Inflammatory macrophage treated with lipopolysaccharide for 4 hours (primary cell): ENCODE measurements around the gene NDUFAF2.
A peak's percentile ranks its signal among the peaks of the same experiment; 100 is the strongest.

Source experiments
- DNase-seq: peaks from one replicate; pipeline ENCODE4 v3.0.0-alpha.2; 2020

The NDUFAF2 gene

DNA sequence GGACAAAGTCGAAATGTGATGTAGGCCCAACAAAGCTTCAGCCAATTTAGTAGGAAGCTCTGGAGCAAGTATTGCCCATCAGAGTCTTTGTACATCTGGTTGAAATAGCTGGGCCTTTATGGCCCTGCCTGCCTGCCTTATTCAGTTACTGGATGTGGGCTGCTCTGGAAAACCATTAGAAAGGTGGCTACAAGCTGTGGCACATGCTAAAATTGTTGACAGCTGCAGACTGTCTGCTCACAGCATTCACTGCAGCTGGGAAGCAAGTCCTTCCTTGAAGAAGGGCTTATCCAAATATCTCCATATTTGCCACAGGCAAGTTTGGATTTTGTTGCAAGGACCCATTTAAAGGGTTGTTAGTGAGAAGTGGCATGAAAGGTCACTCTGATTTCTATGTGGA is 192.8 kb downstream of the NDUFAF2 start:
- DNase-seq, result no peak

GRCh38 chr5:61139094-61139873 is 194.3 kb downstream of the NDUFAF2 start:
- no peak for DNase-seq

GRCh38 chr5:61139931-61140330 is 194.9 kb downstream of the NDUFAF2 start:
- no peak for DNase-seq

- no peak for DNase-seq
These were observed 196.8 kb downstream of the NDUFAF2 start for GRCh38 chr5:61141801-61142200.

DNA sequence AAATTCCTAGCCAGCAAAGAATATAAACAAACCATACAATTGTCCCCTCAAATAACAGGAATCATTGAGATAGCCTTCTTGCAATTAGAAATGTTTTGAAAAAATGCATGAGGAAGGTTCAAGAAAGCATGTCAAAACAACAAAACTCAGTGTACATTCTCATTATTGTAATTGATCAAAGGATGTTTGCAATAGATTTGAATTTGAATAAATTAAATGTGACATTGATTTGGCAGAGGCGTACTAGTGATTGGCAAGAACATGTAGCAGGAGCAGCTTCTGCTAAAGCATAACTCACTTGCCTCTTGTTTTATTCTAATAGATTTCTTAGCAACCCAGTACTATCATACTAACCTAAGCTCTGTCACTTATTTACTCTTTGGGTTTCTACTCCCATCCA is 197.4 kb downstream of the NDUFAF2 start:
- DNase-seq, result no peak

- DNase-seq, result no peak
These were observed 197.8 kb downstream of the NDUFAF2 start for GRCh38 chr5:61142811-61143210.

GRCh38 chr5:61148515-61148914 is 203.5 kb downstream of the NDUFAF2 start:
- no peak for DNase-seq

DNA sequence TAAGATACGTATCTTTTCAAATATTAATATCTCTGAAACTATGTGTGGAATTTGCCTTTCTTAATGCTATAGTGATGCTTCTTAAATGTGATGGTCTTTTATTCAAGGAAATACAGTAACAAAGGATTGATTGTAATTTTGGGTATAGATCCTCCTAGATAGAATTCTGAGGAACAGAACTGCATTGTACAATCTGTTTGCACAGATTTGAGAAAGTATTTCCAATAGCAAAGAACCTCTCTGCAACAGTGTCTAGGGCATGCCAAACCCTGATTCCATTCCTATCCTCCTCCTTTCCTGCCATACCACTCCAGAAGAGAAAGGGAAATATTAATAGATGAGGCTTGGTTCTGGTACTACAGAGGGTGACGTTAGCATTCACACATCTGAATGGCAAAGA is 206.9 kb downstream of the NDUFAF2 start:
- no peak for DNase-seq

DNA sequence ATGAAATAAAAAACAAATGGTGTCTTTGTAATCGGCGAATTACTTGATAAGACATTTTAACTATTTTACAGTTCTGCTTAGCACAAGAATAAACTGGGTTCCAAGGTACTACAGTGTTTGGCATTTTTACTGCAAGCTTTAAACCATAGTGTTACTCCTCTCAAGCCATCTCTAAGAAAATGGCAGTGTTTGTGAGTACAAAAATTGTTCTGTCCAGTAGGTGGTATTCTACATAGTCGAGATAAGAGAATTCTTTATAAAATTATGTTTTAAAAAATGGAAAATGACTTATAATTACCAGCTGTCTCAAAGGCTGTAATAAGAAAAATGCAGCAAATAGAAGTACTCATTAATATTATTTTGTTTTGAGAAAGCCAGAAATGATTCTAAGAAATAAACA is 214.1 kb downstream of the NDUFAF2 start:
- DNase-seq, result no peak

DNA sequence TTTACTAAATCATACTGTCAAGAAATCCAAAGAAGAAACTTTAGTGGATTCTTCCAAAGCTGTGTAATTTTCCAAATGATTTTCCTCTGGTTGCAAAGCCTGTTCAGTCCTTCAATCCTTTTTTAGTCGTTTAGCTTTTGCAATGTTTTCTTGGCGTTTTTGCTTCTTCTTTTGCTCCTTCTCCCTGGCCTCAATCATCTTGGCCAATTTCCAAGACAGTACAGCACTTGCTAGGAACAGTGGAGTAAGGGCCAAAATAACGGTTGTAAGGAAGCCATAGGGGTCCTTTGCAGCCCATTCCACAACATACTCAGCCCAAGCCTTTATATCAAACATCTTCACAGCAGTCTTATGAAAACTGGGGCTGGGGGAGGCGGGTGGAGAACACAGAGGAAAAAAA is 214.8 kb downstream of the NDUFAF2 start:
- DNase-seq, result peak; percentile 51

DNA sequence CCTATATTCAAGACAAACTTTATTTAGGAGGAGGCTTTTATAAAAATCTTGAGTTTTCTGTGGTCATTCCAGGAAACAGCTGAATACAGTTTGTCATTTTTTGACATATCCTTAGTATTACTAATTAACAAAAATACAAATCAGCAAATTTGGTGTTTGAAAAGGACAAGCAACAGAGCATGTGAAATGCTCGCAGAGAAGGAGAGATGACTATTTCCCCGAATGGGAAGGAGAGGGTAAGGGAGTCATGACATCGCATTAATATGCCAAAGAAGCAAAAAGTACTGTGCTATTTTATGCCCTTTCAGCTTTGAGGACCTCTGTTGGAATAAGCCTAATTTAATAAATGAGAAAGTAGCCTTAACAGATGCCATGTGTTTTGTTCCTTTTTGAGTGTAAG is 215.5 kb downstream of the NDUFAF2 start:
- no peak for DNase-seq

- DNase-seq, result peak; percentile 94
These were observed 217.2 kb downstream of the NDUFAF2 start, which contains the start of gene SMIM15 for GRCh38 chr5:61162010-61162831. SMIM15 (minus strand) TSS chr5:61162468; CDS start chr5:61160171, 2,297 bp downstream.

DNA sequence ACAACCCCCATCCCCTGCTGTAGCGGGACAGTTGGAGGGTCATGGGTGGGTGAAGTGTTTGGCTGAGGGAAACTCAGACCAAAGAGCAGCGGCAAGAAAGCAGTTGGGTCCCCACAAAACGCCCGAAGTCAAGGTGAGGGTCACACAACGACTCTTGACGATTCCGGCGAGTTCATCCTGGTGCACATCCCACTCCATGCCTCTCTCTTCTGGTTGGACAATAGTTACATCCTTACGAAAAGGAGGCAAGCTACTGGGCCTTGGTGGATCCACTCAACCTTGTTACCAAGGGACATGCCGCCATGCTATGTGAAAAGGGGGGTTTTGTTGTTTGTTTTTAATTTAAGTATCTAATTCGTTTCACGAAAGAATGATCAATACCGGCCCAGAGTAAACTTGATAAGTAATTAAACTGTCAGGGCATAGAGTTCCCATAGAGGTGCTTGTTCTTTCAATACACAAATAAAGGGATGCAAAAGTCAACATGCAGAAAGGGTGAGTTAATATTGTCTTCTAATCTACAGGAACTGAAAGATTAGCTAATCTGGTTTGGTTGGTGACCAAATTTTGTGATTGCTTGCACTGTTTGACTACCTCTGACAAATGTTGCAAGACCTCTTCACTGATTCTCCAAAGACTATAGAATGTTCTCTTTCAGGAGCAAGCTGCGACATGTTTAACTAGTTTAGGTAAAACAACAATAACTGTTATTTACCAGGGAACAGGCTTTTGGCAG is 218.0 kb downstream of the NDUFAF2 start:
- DNase-seq, result peak; percentile 68

DNA sequence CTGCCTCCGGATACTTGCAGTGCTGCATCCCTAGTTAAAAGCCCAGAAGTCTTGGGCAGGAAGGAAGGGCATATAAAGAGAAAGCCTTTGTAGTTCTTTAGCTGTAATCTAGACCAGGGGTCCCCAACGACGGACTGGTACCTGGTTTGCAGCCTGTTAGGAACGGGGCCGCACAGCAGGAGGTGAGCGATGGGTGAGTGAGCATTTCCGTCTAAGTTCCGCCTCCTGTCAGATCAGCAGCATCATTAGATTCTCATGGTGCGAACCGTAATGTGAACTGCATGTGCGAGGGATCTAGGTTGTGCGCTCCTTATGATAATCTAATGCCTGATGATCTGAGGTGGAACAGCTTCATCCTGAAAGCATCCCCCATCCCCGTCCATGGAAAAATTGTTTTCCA is 218.9 kb downstream of the NDUFAF2 start:
- DNase-seq, result no peak

GRCh38 chr5:61167382-61167781 is 222.4 kb downstream of the NDUFAF2 start:
- peak; percentile 51 for DNase-seq

GRCh38 chr5:61168951-61169350 is 223.9 kb downstream of the NDUFAF2 start:
- DNase-seq, result no peak

DNA sequence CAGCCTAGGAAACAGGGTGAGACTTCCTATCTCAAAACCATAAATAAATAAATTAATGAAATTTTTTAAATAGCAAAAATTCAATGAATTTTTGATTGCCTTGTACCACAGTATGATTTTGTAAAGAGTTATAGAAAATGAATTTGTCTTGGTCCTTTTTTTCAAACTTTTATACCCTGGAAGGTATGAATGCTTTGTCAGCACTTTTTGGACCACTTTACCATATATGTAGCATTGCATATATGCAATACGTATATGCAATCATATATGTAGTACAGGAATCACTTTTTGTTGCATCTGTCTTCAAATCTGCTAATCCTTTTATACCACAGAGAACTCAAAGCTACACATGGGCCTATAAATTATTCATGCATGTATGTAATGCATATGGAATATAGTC is 226.5 kb downstream of the NDUFAF2 start:
- DNase-seq, result no peak

DNA sequence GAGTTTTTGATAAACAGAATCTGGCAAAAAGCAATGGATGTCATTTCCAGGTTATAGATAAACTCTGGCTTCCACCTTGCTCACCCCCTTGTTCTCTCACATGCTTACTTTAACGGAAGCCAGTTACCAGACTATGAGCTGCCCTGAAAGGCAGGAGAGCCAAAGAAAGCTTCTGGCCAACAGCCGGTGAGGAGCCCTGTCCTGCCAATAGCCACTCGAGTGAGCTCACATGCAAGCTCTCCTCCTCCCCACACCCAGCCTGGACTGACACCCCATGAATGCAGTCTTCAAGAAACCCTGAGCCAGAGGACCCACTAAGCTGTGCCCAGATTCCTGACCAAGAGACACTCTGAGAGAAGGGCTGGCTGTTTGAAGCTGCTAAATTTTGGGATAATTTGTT is 231.6 kb downstream of the NDUFAF2 start:
- no peak for DNase-seq

GRCh38 chr5:61177070-61177469 is 232.1 kb downstream of the NDUFAF2 start:
- no peak for DNase-seq

GRCh38 chr5:61177716-61178115 is 232.7 kb downstream of the NDUFAF2 start:
- peak; percentile 81 for DNase-seq

DNA sequence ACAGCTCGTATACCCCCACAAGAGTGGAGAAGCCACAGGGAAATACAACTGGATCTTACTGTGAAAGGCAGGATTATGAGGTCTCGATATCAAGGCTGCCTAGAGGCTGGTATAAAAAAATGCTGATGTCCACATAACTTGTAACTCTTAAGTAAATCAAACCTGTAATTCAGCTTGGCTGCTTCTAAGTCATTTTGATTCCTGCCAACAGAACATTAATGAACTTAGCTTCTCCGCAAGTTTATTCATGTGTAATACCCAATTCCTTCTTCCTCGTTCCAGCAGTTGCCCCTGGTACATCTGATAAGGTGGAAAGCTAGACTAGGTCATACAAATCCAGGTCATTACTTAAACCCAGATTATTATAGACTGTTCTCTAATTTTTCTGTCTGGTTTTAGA is 233.7 kb downstream of the NDUFAF2 start:
- DNase-seq, result no peak

DNA sequence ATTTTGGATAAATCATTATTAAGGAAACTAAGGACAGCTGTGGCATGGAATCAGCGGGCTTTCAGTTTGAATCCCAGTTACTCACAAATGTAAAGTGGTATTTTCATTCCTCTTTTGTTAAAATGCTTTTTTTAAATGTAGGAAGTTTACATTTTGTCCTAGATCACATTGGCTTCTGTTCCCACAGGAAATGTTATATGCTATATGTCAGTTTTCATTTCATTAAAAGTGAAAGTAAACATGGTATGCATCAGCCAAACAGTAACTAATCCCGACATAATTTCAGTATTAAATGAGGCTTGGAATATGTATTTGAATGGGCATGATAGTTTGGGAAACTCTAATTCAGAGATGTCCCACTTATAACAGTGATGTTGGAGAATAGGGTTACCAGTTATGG is 235.9 kb downstream of the NDUFAF2 start:
- DNase-seq, result peak; percentile 38

DNA sequence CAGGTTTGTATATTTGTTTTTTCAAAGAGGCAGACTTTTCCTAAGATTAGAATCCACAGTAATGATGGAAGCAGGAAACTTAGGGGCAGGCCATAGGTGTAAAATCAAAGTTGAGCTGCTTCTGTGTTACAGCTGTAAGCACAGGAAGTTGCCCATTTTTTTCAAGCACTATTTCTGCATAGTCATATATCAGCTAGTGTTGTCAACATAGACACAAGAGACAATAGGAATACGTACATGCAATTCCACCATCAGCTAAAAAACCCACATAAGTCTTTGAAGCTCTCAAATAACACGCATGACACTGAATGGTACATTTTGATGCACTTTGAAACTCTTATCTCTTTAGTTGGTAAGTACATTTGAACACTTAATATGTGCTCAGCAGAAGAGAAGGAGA is 237.4 kb downstream of the NDUFAF2 start:
- DNase-seq, result peak; percentile 58
